OCI-LY1 (cell line): ENCODE data around the gene RAPGEFL1.
"Not testable (repeated sequence)": the region's sequence is repeated elsewhere in the genome, so short reads cannot be mapped to it uniquely, and the experiment has no call there.

Experiments
- H2AFZ ChIP-seq: fragments of 200-600 bp; sonication (generic), shearing (Covaris generic); 2 replicates; pipeline ENCODE4 v1.6.0; 2014; ENCODE audit warnings: antibody characterized with exemption, mild to moderate bottlenecking, low read length
- H3F3A ChIP-seq: fragments of 200-600 bp; sonication (generic), shearing (Covaris generic); 2 replicates; pipeline ENCODE4 v1.6.0; 2014; ENCODE audit warnings: mild to moderate bottlenecking, antibody characterized with exemption, low read length, moderate library complexity; ENCODE audit not compliant: insufficient read depth
- H3K27ac ChIP-seq: fragments of 200-600 bp; sonication (generic); 2 replicates; pipeline ENCODE4 v1.5.1; 2014; ENCODE audit warnings: low read length, mixed run types, mild to moderate bottlenecking, low read depth; ENCODE audit not compliant: poor library complexity, severe bottlenecking
- H3K27me3 ChIP-seq: fragments of 200-600 bp; sonication (generic); 2 replicates; pipeline ENCODE4 v1.6.0; 2014; ENCODE audit warnings: antibody characterized with exemption, mild to moderate bottlenecking, low read length, moderate library complexity; ENCODE audit not compliant: insufficient read depth
- H3K36me3 ChIP-seq: fragments of 200-600 bp; sonication (generic); 2 replicates; pipeline ENCODE4 v1.6.1; 2014; ENCODE audit warnings: mild to moderate bottlenecking, antibody characterized with exemption, low read length, moderate library complexity, mixed read lengths; ENCODE audit not compliant: insufficient read depth
- H3K4me1 ChIP-seq: fragments of 200-600 bp; sonication (generic); 2 replicates; pipeline ENCODE4 v1.5.1; 2014; ENCODE audit warnings: mild to moderate bottlenecking, low read length, moderate library complexity; ENCODE audit not compliant: insufficient read depth, severe bottlenecking
- H3K4me2 ChIP-seq: fragments of 200-600 bp; sonication (generic), shearing (Covaris generic); 2 replicates; pipeline ENCODE4 v1.6.1; 2014; ENCODE audit warnings: low read length
- H3K4me3 ChIP-seq: fragments of 200-600 bp; sonication (generic); 2 replicates; pipeline ENCODE4 v1.5.1; 2014; ENCODE audit warnings: low read length, low read depth, mild to moderate bottlenecking, mixed read lengths; ENCODE audit not compliant: poor library complexity, severe bottlenecking
- H3K79me2 ChIP-seq: fragments of 200-600 bp; shearing (Covaris generic); 2 replicates; pipeline ENCODE4 v1.6.1; 2016; ENCODE audit warnings: mixed run types, low read length, mixed read lengths; ENCODE audit not compliant: insufficient read depth
- H3K9ac ChIP-seq: fragments of 200-600 bp; sonication (generic), shearing (Covaris generic); 2 replicates; pipeline ENCODE4 v1.6.1; 2014; ENCODE audit warnings: mild to moderate bottlenecking, low read length, mixed read lengths
- H3K9me2 ChIP-seq: fragments of 200-600 bp; sonication (generic), shearing (Covaris generic); 2 replicates; pipeline ENCODE4 v1.6.1; 2014; ENCODE audit warnings: low read depth, mild to moderate bottlenecking, low read length, mixed read lengths
- H3K9me3 ChIP-seq: fragments of 200-600 bp; shearing (Covaris generic); 2 replicates; pipeline ENCODE4 v1.6.1; 2014; ENCODE audit warnings: low read length, mixed read lengths
- H4K20me1 ChIP-seq: fragments of 200-600 bp; sonication (generic), shearing (Covaris generic); 2 replicates; pipeline ENCODE4 v1.6.0; 2016; ENCODE audit warnings: mild to moderate bottlenecking, low read length; ENCODE audit not compliant: insufficient read depth
- CTCF ChIP-seq: fragments of 200-600 bp; sonication (generic), shearing (Covaris generic); IDR thresholded peaks from 2 replicates; pipeline ENCODE4 v1.5.1; 2017; ENCODE audit warnings: mild to moderate bottlenecking, antibody characterized with exemption, low read length, moderate library complexity, mixed read lengths
- EZH2 ChIP-seq: fragments of 200-600 bp; sonication (generic), shearing (Covaris generic); IDR thresholded peaks from 2 replicates; pipeline ENCODE4 v1.8.0; 2017; ENCODE audit warnings: borderline replicate concordance, mixed run types, mild to moderate bottlenecking, antibody characterized with exemption, low read length, moderate library complexity, mixed read lengths

Gene RAPGEFL1

DNA sequence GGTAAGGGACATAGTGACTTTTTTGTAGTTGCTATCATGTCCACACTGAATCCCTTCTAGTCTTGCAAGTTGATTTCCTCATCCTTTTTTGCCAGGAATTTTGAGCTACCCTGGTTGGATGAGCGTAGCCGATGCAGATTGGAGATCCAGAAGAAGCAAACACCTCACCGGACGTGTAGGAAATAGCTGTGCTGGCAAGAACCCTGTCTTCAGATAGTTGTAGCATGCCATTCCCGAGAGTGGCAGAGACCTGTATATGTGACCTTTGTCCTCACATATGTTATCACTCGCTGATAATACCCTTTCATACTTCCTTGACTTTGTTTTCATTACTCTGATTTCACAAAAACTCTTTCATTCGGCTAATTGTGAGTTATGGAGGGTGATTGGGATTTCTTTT is 43.1 kb upstream of the RAPGEFL1 start:
- TF ChIP-seq EZH2 (no peak), CTCF (no peak)
- H3K79me2 ChIP-seq, result peaks cover 5% of the 10 kb centered on the region
- no peaks in the 10 kb centered on the region for H3K27me3 ChIP-seq
- peaks cover 81% of the 10 kb centered on the region for H3K36me3 ChIP-seq
- H2AFZ ChIP-seq, result no peak overlapping the region
- no peak overlapping the region for H3K4me3 ChIP-seq
- no peak overlapping the region for H3K4me2 ChIP-seq
- H3K4me1 ChIP-seq, result peaks cover 3% of the 10 kb centered on the region
- no peaks in the 10 kb centered on the region for H4K20me1 ChIP-seq
- 0 out of 2 replicates have a peak, but pooled peaks cover 2% of the 10 kb centered on the region for H3F3A ChIP-seq
- H3K27ac ChIP-seq, result no peak overlapping the region
- H3K9ac ChIP-seq, result no peak overlapping the region
- H3K9me3 ChIP-seq, result no peaks in the 10 kb centered on the region
- H3K9me2 ChIP-seq, result no peaks in the 10 kb centered on the region

DNA sequence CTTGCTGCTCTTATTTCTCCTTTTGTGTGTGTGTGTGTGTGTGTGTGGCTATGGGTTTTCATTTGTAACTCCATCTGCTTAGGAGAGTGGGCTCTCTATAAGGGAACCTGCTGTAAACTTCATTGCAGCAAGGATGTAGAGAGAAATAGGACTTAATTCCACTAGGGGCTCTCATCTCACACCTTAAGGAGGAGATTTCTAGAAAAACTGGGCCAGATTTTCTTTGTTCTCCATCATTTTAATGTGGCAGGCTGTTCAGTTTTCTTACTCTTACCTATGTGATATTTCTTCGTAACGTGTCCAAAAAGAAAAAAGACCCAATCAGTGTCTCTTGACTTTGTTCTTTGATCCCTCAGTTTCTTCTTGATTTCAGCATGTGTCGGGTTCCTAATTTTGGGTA is 41.5 kb upstream of the RAPGEFL1 start:
- Histone ChIP-seq H3K79me2 (peaks cover 10% of the 10 kb centered on the region), H3K9me3 (no peaks in the 10 kb centered on the region), H2AFZ (no peak overlapping the region), H4K20me1 (no peaks in the 10 kb centered on the region), H3K36me3 (peaks cover 64% of the 10 kb centered on the region), H3K4me1 (peaks cover 11% of the 10 kb centered on the region), H3K27ac (no peak overlapping the region), H3K4me3 (no peak overlapping the region), H3K9me2 (no peaks in the 10 kb centered on the region), H3F3A (0 out of 2 replicates have a peak, but pooled peaks cover 2% of the 10 kb centered on the region), H3K9ac (no peak overlapping the region), H3K4me2 (no peak overlapping the region), H3K27me3 (no peaks in the 10 kb centered on the region)
- peak; percentile 7; the same call in 1 of the 2 replicates for TF ChIP-seq CTCF
- TF ChIP-seq EZH2, result no peak

- 0 out of 2 replicates have a peak, but pooled peaks cover 2% of the 10 kb centered on the region for H3F3A ChIP-seq
- H3K4me2 ChIP-seq, result peak overlapping the region; percentile 96
- H3K9me2 ChIP-seq, result no peaks in the 10 kb centered on the region
- H3K27me3 ChIP-seq, result no peaks in the 10 kb centered on the region
- peak overlapping the region; percentile 53; the same call in 1 of the 2 replicates for H2AFZ ChIP-seq
- no peak for TF ChIP-seq EZH2
- no peak for TF ChIP-seq CTCF
- H3K36me3 ChIP-seq, result peaks cover 38% of the 10 kb centered on the region
- peak overlapping the region; percentile 98 for H3K9ac ChIP-seq
- H3K79me2 ChIP-seq, result peaks cover 17% of the 10 kb centered on the region
- H3K4me3 ChIP-seq, result peak overlapping the region; percentile 96
- H4K20me1 ChIP-seq, result no peaks in the 10 kb centered on the region
- no peaks in the 10 kb centered on the region for H3K9me3 ChIP-seq
- peak overlapping the region; percentile 91 for H3K27ac ChIP-seq
- H3K4me1 ChIP-seq, result peaks cover 25% of the 10 kb centered on the region
Observed at GRCh38 chr17:40139566-40140058, 37.7 kb upstream of the RAPGEFL1 start.

DNA sequence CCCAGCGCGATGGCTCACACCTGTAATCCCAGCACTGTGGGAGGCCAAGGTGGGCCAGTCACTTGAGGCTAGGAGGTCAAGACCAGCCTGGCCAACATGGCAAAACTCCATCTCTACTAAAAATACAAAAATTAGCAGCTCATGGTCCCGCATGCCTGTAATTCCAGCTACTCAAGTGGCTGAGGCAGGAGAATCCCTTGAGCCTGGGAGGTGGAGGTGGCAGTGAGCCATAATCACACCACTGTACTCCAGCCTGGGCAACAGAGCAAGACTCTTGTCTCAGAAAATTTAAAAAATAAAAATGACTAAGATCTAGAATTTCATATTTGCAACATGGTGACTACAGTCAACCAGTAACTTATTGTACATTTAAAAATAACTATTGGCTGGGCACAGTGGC is 34.1 kb upstream of the RAPGEFL1 start:
- not testable (repeated sequence) for H2AFZ ChIP-seq, H3K9me3 ChIP-seq, H3K27me3 ChIP-seq, H3K9me2 ChIP-seq, H3K9ac ChIP-seq, H3K4me2 ChIP-seq, H3K4me3 ChIP-seq, H3F3A ChIP-seq, H3K27ac ChIP-seq, H4K20me1 ChIP-seq
- peaks cover 30% of the 10 kb centered on the region for H3K36me3 ChIP-seq
- peaks cover 25% of the 10 kb centered on the region for H3K4me1 ChIP-seq
- H3K79me2 ChIP-seq, result peaks cover 23% of the 10 kb centered on the region
